Stimulated activated CD4-positive, alpha-beta T cell treated with anti-CD3 and anti-CD28 coated beads, Interleukin-15, amount 100 ng/mL, for 48 hours (primary cell): ENCODE measurements around the gene PDXK.
"Not testable (repeated sequence)": the region's sequence is repeated elsewhere in the genome, so short reads cannot be mapped to it uniquely, and the experiment has no call there.

ENCODE experiments used
- DNase-seq, 2 donors: peaks; one replicate each; pipeline ENCODE4 v3.0.0-alpha.2; 2020; ENCODE audit warnings: low read depth in 2 of 2

PDXK gene

GRCh38 chr21:43718872-43719747, at the start of gene PDXK:
Gene PDXK, plus strand, starts transcription at chr21:43719129. Its CDS starts 166 bp downstream, at chr21:43719295.
- DNase-seq: peak; percentile 60 to 62

- DNase-seq: no peak
These were observed 48.9 kb upstream of the PDXK start for GRCh38 chr21:43669828-43670605.

- no peak for DNase-seq
These were observed 43.1 kb upstream of the PDXK start for GRCh38 chr21:43675871-43676270.

- no peak for DNase-seq
These were observed 42.5 kb upstream of the PDXK start for GRCh38 chr21:43676391-43676790.

- DNase-seq: no peak
These were observed 39.0 kb upstream of the PDXK start for GRCh38 chr21:43679951-43680350.

- not testable (repeated sequence) for DNase-seq
These were observed 38.5 kb upstream of the PDXK start for GRCh38 chr21:43680421-43680820.

- DNase-seq: no peak
These were observed 37.3 kb upstream of the PDXK start for GRCh38 chr21:43681650-43682049.

GRCh38 chr21:43684424-43684823, 34.5 kb upstream of the PDXK start:
- no peak for DNase-seq

- DNase-seq: no peak
These were observed 31.9 kb upstream of the PDXK start for GRCh38 chr21:43686811-43687565.

GRCh38 chr21:43687566-43688399, 31.1 kb upstream of the PDXK start:
- no peak for DNase-seq

GRCh38 chr21:43688906-43689305, 30.0 kb upstream of the PDXK start:
- no peak for DNase-seq

- no peak for DNase-seq
These were observed 29.2 kb upstream of the PDXK start for GRCh38 chr21:43689556-43690337.

GRCh38 chr21:43690346-43690745, 28.6 kb upstream of the PDXK start:
- no peak for DNase-seq

- DNase-seq: no peak
These were observed 27.7 kb upstream of the PDXK start for GRCh38 chr21:43691086-43691795.

- no peak for DNase-seq
These were observed 27.1 kb upstream of the PDXK start for GRCh38 chr21:43691801-43692200.

- no peak for DNase-seq
These were observed 26.0 kb upstream of the PDXK start for GRCh38 chr21:43692949-43693348.

GRCh38 chr21:43693981-43694380, 24.9 kb upstream of the PDXK start:
- DNase-seq: no peak

- no peak for DNase-seq
These were observed 24.4 kb upstream of the PDXK start for GRCh38 chr21:43694437-43695079.

- no peak for DNase-seq
These were observed 22.7 kb upstream of the PDXK start for GRCh38 chr21:43696214-43696613.
